NCI-H2227 (cell line): ENCODE measurements around the gene FBXO31.
A peak's percentile ranks its signal among the peaks of the same experiment; 100 is the strongest.

Experiments used
- DNase-seq: peaks from one replicate; lab custom pipeline; 2025; ENCODE audit not compliant: unreplicated experiment; lab: John Stamatoyannopoulos, UW

Gene FBXO31, protein sequence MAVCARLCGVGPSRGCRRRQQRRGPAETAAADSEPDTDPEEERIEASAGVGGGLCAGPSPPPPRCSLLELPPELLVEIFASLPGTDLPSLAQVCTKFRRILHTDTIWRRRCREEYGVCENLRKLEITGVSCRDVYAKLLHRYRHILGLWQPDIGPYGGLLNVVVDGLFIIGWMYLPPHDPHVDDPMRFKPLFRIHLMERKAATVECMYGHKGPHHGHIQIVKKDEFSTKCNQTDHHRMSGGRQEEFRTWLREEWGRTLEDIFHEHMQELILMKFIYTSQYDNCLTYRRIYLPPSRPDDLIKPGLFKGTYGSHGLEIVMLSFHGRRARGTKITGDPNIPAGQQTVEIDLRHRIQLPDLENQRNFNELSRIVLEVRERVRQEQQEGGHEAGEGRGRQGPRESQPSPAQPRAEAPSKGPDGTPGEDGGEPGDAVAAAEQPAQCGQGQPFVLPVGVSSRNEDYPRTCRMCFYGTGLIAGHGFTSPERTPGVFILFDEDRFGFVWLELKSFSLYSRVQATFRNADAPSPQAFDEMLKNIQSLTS

DNA sequence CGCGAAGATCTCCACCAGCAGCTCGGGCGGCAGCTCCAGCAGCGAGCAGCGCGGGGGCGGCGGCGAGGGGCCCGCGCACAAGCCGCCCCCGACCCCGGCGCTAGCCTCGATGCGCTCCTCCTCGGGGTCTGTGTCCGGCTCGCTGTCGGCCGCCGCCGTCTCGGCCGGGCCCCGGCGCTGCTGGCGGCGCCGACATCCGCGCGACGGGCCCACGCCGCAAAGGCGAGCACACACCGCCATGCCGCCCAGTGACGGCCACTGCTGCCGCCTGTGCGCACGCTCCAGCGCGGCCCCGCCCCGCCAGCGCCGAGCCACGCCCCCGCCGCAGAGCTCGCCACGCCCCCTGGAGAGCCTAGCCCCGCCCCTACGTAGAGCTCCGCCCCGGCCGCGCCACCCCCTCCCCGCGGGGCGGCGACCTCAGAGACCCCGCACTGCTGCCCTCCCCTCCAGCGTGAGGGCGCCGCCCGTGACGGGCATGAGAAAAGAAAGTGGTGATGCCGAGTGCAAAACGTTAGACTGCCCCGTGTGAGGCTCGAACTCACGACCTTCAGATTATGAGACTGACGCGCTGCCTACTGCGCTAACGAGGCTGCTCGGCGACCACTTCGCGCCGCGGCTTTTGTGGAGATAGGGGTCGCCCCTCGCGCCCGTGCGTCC lies at the start of gene FBXO31:
Gene FBXO31 (minus strand): TSS at position 272 of the 657 bp plus-strand sequence. CDS start 32 bp downstream, at position 240.
- peak; percentile 89 for DNase-seq

DNA sequence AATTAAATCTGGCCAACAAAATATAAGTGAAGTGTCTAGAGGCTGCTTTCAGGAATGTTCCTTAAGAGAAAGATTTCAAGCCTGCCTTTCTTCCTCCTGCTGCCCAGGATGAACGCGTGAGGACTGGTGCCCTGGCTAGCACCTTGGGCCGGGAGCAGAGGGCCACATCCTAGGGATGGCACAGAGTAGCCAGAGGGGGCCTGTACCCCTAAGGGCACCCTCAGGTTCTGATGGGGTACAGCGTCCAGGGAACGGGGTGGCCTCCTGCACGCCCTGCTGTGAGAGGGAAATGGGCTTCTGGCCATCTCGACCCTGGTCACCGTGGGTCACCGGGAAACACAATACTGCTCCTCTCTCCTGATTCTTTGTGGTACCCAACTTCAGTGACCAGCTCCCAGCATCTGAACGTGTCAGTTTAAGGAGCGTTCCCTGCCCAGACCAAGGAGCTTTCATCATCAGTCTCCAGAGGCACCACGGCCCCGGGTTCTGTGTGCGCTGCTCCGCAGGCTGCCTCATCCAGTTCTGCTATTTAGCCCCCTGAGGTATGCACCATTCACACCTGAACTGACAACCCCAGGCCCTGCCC lies 48.8 kb upstream of the FBXO31 start:
- no peak for DNase-seq

DNA sequence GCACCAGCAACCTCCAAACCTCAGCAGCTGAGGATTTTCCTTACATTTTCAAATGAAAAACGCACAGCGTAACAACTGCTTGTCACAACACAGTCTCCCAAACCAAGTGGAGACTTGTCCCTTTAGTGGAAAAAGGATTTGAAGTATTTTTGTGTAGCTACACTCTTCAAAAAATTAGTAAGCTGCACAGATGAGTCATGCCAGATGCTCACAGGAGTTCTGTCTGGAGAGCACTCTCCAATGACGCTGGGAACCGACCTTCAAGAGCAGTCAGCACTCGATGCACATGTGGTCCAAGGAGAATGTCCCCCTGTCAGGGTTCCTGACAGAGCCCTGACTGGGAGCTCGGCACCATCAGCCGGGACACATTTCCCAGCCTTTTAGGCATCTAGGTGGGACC lies 48.4 kb upstream of the FBXO31 start:
- DNase-seq = no peak

DNA sequence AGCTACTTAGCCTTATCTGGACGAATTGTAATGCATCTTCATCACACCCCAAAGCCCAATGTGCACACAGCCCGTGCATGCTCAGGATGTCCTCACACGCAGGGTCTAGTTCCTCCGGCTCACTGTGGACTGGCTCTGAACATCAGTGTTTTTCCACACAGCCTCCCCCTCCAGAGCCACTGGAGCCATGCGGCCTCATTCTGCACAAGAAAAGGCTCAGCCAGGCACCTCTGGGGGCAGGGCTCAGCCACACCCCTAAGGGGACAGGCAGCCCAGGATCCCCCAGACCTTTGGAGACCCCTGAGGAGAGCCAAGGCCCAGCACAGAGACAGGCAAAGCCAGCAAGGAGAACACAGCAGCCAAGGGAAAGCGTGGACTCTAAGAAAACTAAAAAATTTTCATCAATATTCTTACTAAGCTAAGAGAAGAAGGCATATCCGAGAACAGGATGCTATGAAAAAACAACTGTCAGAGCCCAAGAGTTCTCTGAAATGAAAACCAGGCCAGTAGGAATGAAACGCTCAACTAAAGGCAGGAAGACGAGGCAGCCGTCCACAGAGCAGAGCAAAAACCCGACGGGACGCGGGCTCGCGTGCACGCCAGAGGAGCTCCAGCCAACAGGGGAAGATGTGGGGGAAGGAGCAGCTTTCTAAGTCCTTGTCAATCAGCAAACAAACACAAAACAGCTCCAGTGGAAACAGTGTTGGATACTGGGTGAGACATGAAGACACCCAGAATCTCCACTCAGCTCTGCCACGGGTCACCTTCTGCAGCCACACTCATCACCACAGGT lies 43.0 kb upstream of the FBXO31 start:
- no peak for DNase-seq

DNA sequence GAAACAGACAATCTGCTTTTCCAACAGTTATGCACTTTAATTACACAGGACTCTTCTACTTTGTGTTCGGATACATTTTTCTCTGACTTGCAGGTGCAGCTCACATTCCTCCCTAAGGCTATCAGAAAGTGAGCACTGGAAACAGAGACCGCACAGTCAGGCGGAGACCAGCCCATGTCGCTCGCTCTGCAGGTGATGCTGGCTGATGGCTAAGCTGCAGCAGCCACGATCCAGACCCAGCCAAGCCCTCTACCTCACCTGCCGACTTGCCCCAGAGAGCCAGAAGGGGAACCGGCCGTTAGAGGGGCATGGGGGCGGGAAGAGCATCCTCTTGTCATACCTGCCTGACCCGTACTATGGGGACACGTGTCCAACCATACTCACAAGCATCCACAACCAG lies 42.4 kb upstream of the FBXO31 start:
- no peak for DNase-seq

DNA sequence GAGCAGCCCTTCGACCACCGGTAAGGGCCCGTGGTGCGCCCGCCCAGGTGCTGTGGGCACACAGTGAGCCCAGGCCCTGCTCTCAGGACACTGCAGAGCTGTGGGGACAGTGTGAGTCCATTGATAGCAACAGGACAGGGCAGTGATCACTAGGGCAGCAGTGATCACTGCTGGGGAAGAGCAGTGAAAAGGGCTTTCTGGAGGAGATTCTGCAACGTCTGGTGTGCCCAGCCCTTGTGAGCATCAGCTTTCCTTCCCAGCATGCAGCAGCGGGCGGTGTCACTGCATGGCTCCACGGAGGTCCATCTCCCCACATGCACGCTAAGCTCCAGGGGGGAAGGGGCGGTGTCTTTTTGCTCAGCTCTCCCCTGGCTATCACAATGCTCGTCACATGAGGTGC lies 40.7 kb upstream of the FBXO31 start:
- DNase-seq = no peak

DNA sequence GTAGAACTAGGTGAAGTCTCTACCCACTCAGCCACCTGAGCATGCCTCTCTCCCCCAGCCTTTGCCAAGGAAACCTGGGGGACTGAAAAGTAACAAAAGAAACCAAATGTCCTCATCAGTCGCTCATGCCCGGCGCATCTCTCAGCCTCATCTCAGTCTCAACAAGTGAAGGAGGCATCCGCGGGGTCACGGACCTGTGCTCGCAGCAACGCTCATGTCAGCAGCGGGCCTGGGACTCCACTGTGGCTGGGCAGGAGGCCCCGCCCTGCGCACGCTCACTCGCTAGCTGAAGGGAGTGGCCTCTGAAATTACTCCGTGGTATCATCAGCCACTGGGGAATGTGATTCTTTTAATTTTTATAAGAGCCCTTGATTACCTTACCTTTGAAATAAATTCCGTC lies 39.9 kb upstream of the FBXO31 start:
- no peak for DNase-seq

DNA sequence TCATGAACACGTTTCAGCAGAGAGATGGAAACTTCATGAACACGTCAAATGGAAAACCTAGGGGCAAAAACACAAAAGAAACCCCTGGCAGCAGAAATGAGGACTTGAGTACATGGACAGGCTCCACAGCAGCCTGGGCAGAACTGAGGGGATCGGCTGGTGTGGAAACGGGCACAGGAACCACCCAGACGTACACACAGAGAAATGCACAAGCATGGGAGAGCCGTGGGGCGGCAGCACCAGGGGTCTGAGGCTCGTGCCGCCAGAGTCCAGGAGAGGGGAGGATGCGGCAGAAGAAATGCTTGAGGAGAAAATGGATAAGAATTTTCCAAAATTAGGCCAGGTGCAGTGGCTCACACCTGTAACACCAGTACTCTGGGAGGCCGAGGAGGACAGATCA lies 38.5 kb upstream of the FBXO31 start:
- DNase-seq = no peak

DNA sequence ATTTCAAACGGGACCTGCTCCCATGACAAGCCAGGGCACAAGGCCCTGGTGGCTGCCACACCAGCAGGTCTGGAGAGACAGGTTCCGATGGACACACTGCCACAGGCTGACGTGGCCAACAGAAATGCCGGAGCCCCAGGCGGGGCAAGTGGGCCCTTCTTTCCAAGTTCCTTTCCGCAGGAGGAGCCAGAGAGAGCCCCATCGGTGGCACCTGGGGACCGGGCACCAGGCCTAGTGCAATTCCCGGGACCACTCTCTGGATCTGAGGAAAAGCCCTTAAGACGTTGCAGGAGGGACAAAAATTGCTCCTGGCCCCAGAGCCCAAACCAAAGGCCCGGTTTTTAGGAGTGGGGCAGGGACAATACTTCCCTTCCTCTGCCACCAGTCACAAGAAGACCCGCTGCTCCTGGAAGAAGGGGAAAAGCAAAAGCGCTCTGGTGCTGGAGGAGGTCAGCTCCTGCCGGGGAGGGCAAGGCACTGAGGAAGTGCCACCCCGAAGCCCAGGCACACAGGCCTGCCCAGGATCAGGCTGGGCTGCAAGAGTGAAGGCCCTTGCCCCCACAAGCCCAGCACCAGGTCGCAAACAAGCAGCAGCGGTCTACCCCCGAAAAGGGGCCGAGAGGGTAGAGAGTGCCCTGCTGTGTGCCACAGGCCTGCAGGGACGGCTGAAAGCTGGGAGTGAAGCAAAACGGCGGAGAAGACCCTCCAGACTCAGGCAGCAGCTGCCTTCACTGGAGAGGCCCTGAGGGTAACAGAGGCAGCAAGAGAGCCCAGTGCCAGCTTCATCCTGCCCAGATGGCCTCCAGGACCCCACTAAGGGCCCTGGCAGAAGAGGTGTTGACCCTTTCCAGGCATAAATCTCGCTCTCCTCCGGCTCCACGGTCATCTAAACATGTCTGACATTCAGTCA lies 37.7 kb upstream of the FBXO31 start:
- no peak for DNase-seq

DNA sequence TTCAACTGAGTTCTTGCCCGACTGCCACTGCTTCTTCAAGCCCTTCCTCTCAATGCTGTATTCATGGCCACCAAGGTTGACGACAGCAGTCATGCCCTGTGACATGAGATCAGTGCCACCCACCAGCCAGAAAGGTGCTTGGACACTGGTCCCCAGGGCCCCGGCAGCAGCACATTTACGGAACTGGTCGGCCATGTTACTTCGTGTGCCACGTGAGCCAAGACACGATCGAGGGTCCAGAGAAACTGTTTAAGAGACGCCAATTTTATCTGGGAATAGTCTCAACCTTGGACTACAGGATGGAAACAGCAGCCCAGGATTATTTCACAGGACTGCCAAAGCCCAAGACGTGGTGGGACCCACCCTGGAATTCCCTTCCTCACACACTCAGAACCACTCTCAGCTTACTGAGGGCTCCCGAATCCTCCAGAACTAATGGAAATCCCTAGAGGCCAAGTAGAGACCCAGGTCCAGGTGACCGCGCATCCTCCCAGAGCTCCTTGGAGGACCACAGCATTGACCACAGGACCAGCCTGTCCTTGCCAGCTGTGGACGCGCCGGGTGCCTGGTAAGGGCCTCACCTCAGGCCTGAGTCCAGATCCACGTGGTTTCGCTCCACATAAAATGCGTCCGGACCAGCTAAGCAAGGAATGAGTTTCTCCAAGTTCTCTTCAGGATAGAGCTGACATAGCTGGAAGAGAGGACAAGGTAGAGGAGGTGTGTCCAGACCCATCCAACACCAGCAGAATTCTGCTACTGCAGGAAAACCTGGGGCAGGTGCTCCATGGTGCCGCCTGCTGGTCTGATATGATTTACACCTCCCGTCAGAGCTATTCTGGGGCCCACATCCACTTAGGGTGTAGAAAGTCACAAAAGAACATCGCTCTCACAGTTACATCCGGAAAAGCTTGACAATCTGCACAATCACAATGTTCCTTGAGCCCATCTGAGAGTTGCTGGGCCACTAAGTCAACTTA lies 36.7 kb upstream of the FBXO31 start:
- DNase-seq = no peak

DNA sequence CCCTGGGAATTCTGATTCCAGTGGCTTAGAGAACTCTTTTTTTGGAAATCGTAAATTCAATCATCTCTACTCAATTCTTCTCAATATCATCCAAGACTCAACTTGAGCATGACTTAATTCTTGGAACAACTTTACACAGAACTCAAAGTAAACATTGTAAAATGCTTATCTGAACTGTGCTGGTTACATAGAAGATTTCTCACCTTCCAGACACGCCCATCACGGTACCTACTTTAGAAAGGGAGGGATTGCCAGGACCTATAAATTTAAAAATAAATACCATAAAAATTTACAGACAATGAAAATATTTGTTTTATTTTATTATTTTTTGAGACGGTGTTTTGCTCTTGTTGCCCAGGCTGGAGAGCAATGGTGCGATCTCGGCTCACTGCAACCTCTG lies 35.1 kb upstream of the FBXO31 start:
- no peak for DNase-seq

DNA sequence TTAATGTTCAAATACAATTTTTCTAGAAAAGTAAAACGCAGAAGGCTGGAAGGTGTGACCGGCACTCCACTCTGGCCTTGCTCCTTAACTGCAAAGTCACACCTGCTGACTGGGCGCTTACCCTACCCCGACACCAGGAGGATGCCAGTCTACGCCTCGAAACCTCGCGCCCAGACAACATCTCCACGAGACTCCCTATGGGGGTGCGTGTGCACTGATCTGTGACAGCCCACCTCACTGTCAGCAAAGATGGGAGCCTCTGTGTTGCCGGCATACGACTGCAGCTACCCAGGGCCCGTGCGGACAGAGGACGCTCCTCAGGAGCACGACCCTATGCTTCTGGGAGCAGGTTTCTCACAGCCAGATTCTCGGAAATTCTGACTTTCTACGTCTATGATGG lies 34.6 kb upstream of the FBXO31 start:
- DNase-seq = no peak

DNA sequence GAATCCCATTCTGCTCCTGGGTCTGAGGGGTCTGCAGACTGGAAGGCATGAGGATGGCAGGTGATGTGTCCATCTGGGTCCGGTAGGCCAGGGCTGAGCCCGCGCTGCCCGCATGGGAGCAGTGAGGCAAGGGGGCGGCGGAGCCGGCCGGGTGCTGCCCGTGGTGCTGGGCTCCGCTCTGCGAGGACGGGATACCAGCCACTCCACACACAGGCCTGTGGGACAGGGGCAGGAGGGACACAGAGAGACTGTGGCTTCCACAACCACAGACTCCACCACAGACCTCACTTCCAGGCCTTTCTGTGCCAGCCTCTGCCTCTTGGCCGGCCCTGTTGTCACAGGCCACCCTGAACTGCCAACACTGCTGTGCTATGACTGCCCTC lies 33.9 kb upstream of the FBXO31 start:
- DNase-seq = no peak

DNA sequence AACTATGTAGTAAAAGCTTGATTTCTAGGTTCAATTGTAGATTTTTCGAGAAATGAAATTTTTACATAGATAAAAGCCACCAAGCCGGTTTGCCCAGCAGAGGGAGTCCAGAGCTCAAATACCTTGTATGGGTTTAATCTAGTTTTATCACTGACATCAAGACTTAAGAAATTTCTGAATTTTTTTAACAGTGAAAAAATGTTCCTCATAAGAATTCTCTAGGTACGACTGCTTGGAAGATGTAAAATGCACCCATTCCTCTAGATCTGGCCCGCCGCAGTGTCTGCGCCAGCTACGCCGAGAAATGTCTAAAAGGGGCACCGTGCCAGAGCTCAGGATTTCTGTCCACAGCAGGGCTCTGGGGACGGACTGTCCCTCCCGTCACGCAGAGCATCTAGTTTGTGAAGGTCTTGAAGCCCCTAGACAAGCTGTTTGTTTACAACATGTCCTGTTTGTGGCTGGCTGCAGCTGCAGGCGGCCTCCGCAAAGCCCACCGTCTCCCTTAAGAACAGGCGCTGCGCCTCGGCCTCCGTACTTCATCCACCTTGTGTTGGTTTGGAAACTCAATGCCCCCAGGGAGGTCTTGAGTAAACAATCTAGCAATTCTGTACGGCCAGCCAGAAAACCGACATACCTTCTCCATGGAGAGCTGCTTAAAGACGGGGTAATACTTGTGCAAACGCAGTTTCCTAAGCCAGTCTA lies 33.4 kb upstream of the FBXO31 start:
- DNase-seq = peak; percentile 19

DNA sequence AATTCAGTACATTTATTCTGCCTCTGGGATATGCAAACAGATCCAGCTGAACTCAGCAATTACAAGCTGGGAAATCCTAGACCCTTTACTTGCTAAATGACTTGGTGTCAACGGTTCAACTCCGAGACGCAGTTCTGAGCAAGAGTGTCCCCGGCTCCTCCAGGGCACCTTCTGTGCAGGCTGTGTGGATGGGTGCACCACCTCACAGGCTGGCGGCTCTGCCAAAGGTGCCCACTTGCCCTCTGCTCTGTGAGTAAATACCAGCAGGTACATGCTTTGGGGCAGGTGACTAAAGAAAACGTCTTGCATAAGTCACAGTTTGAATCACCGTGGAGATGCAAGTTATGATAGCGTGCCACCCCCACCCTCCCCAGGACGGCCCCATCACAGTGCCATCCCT lies 31.9 kb upstream of the FBXO31 start:
- no peak for DNase-seq

DNA sequence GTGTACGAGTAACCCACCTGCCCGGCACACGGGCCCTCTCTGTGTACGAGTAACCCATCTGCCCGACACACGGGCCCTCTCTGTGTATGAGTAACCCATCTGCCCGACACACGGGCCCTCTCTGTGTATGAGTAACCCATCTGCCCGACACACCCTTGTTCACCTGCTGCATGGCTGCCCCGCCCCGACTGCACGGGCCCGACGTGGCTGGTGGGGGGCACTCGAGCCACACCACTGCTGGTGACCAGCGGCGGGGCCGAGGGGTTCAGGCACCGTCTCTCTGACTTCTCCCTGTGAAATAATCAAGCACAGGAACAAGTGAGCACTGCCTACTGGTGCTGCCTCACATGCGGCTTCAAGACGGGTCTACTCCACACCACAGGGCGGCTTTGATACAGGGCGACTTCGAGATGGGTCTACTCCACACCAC lies 30.7 kb upstream of the FBXO31 start:
- DNase-seq = no peak

DNA sequence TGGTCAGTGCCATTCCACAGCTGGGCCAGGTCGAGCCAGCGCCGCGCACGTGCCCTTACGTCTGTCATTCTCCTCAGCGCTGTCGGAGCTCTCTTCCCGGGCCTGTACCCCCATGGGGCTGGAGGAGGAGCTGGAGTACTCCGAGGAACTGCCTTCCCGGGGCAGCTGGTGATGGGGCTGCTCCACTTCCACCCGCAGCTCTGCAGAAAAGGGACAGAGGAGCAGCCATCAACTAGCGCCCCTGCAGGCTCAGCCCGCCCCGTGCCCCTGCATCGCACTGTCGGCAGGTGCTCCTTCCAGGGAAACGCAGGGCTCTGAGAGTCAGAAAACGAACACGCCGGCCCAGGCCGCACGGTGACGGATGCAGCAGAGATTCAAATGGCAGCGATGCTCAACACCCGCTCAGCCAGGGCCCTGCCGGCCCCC lies 29.4 kb upstream of the FBXO31 start:
- DNase-seq = no peak

DNA sequence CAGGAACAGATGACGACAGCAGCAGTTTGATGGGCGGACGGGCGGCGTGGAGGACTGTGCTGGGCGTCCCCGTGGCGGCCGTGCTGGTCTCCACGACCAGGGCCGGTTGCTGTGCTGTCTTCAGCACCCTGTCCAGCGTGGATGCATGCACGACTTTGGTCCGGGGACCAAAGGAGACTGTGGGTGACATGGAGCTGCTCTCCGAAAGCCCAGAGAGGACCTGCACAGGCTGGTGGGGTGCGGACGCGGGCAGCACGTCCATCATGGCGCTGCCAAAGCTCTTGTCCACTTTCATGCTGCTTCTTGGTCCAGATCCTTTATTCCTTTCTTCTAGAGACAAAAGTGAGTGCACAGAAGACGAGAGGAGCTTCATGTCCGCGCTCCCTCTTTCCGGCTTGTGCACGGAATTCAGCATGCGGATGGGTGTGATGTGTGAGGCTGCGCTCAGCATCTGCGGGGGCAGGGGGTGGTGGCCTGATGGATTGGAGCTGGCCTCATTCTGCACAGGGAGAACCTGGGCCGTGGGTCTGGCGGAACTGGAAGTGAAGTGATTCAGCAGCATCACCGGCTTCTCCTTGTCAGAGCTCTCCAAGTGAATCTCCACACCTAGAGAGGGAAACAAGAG lies 28.9 kb upstream of the FBXO31 start:
- no peak for DNase-seq
